ENCODE measurements around the gene LYRM4. TPM values are rescaled to one million over a fixed set of nuclear protein-coding genes. Genes with fewer than 3 reads are reported as not detected.

Gene LYRM4
- total RNA-seq, 1 experiment from 2014 or later, result 36.1 TPM

- Mint-ChIP-seq H3K27ac (ENCODE audit: low read depth, unreplicated experiment) (no peak overlapping the region), H3K4me1 (ENCODE audit: insufficient read depth, unreplicated experiment) (peaks cover 14% of the 10 kb centered on the region), H3K27me3 (ENCODE audit: insufficient read depth, unreplicated experiment) (no peaks in the 10 kb centered on the region), H3K36me3 (ENCODE audit: insufficient read depth, unreplicated experiment) (peaks cover 7% of the 10 kb centered on the region), H3K9me3 (ENCODE audit: unreplicated experiment) (no peaks in the 10 kb centered on the region), H3K4me3 (ENCODE audit: unreplicated experiment) (no peak overlapping the region)
- BruUV-seq (replicated peaks), result TSS peak; percentile 69
- ChIA-PET CTCF (interaction anchor here (0.6 kb wide), 2 partner anchors 154 to 426 kb away, joined by 3 to 4 read pairs; no protein-coding TSS in a partner anchor), POLR2A (interaction anchor here (0.7 to 3.7 kb wide), 4 partner anchors 9 to 39 kb away, joined by 3 to 21 read pairs (median 4); partner anchors contain the start of gene LYRM4)
- DNase-seq (ENCODE audit: unreplicated experiment), result no peak
- TF ChIP-seq, protein P1, sequence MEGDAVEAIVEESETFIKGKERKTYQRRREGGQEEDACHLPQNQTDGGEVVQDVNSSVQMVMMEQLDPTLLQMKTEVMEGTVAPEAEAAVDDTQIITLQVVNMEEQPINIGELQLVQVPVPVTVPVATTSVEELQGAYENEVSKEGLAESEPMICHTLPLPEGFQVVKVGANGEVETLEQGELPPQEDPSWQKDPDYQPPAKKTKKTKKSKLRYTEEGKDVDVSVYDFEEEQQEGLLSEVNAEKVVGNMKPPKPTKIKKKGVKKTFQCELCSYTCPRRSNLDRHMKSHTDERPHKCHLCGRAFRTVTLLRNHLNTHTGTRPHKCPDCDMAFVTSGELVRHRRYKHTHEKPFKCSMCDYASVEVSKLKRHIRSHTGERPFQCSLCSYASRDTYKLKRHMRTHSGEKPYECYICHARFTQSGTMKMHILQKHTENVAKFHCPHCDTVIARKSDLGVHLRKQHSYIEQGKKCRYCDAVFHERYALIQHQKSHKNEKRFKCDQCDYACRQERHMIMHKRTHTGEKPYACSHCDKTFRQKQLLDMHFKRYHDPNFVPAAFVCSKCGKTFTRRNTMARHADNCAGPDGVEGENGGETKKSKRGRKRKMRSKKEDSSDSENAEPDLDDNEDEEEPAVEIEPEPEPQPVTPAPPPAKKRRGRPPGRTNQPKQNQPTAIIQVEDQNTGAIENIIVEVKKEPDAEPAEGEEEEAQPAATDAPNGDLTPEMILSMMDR (IDR thresholded peaks at IDR 0.05; ENCODE audit: unreplicated experiment), result no peak
- intact Hi-C loops (cut with micrococcal nuclease), result no loop called here
Observed at GRCh38 chr6:5230081-5230480, 30.7 kb downstream of the LYRM4 start.

GRCh38 chr6:5229356-5229755, 31.4 kb downstream of the LYRM4 start:
- H3K27ac Mint-ChIP-seq (ENCODE audit: low read depth, unreplicated experiment), result no peak overlapping the region
- H3K4me1 Mint-ChIP-seq (ENCODE audit: insufficient read depth, unreplicated experiment), result peaks cover 14% of the 10 kb centered on the region
- H3K27me3 Mint-ChIP-seq (ENCODE audit: insufficient read depth, unreplicated experiment), result no peaks in the 10 kb centered on the region
- peaks cover 4% of the 10 kb centered on the region for H3K36me3 Mint-ChIP-seq (ENCODE audit: insufficient read depth, unreplicated experiment)
- no peaks in the 10 kb centered on the region for H3K9me3 Mint-ChIP-seq (ENCODE audit: unreplicated experiment)
- POLR2A ChIA-PET, result interaction anchor here (3.7 kb wide), 1 partner anchor 30 kb away, joined by 21 read pairs; the partner anchor contains the start of gene LYRM4
- CTCF ChIA-PET, result no interaction called here
- TF ChIP-seq, protein P1 (IDR thresholded peaks at IDR 0.05; ENCODE audit: unreplicated experiment), result no peak
- BruUV-seq (replicated peaks), result no TSS peak
- H3K4me3 Mint-ChIP-seq (ENCODE audit: unreplicated experiment), result no peak overlapping the region
- no peak for DNase-seq (ENCODE audit: unreplicated experiment)
- intact Hi-C loops (cut with micrococcal nuclease), result no loop called here

DNA sequence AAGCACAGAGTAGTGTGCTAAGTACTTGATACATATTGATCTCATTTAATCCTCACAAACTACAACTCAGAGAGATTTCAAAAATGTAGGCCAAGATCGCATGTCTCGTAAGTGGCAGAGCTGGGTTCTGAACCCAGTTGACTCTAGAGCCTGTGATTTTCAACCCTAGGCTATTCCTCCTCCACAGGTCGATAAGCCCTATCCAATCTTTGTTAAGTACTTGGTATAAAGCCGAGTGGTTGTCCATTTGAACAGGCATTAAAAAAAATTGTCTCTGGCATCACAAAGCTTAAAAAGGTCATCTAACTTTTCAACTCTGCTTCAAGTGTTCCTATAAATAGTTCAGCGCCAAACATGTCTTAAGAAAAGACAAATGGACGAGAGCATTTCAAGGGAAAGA, 37.4 kb downstream of the LYRM4 start:
- Mint-ChIP-seq H3K27ac (ENCODE audit: low read depth, unreplicated experiment) (no peak overlapping the region), H3K36me3 (ENCODE audit: insufficient read depth, unreplicated experiment) (no peaks in the 10 kb centered on the region), H3K9me3 (ENCODE audit: unreplicated experiment) (no peaks in the 10 kb centered on the region), H3K4me3 (ENCODE audit: unreplicated experiment) (no peak overlapping the region), H3K27me3 (ENCODE audit: insufficient read depth, unreplicated experiment) (no peaks in the 10 kb centered on the region), H3K4me1 (ENCODE audit: insufficient read depth, unreplicated experiment) (no peaks in the 10 kb centered on the region)
- BruUV-seq (replicated peaks), result no TSS peak
- DNase-seq (ENCODE audit: unreplicated experiment), result no peak
- ChIA-PET CTCF (no interaction called here), POLR2A (interaction anchor here (0.7 to 0.8 kb wide), 2 partner anchors 14 to 910 kb away, joined by 3 read pairs; no protein-coding TSS in a partner anchor)
- TF ChIP-seq, protein P1 (IDR thresholded peaks at IDR 0.05; ENCODE audit: unreplicated experiment), result no peak
- intact Hi-C loops (cut with micrococcal nuclease), result no loop called here

DNA sequence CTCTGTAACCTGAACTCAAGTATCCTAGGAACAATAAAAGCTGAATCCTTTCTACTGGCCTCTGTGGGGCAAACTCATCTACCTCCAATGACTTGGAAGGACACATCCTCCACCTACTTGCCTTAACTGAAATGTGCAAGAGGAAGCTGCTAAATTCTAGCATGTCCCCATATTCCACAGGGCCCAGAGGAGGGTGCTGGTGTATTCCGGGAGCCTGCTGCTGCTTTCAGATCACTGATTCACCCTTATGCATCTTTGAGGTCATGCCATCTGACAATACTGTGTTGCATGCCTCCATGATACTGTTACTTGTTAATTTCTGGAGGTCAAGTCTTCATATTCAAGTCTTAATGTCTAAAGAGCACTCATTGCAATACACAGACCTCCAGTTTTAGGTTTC, 40.3 kb downstream of the LYRM4 start:
- no peak for DNase-seq (ENCODE audit: unreplicated experiment)
- intact Hi-C loops (cut with micrococcal nuclease), result no loop called here
- ChIA-PET POLR2A (interaction anchor here (0.5 to 1.6 kb wide), 3 partner anchors 10 to 238 kb away, joined by 3 to 5 read pairs (median 4); no protein-coding TSS in a partner anchor), CTCF (interaction anchor here (0.6 to 0.9 kb wide), 3 partner anchors 77 to 763 kb away, joined by 3 read pairs; no protein-coding TSS in a partner anchor)
- H3K4me1 Mint-ChIP-seq (ENCODE audit: insufficient read depth, unreplicated experiment), result no peaks in the 10 kb centered on the region
- H3K27me3 Mint-ChIP-seq (ENCODE audit: insufficient read depth, unreplicated experiment), result no peaks in the 10 kb centered on the region
- H3K36me3 Mint-ChIP-seq (ENCODE audit: insufficient read depth, unreplicated experiment), result no peaks in the 10 kb centered on the region
- TF ChIP-seq, protein P1 (IDR thresholded peaks at IDR 0.05; ENCODE audit: unreplicated experiment), result no peak
- no peak overlapping the region for H3K27ac Mint-ChIP-seq (ENCODE audit: low read depth, unreplicated experiment)
- no peak overlapping the region for H3K4me3 Mint-ChIP-seq (ENCODE audit: unreplicated experiment)
- BruUV-seq (replicated peaks), result no TSS peak
- H3K9me3 Mint-ChIP-seq (ENCODE audit: unreplicated experiment), result no peaks in the 10 kb centered on the region
